ENCODE measurements around the gene FN1. TPM values are rescaled to one million over a fixed set of nuclear protein-coding genes. Genes with fewer than 3 reads are reported as not detected.

FN1 gene
- total RNA-seq, 1 experiment from 2014 or later: 11.1 TPM

GRCh38 chr2:215476424-215476823 is 40.6 kb upstream of the FN1 start:
- Histone ChIP-seq H3K9ac (ENCODE audit: low read length) (no peak overlapping the region), H3K4me2 (ENCODE audit: low read length) (no peak overlapping the region), H3K27me3 (ENCODE audit: insufficient read depth, low read length) (no peaks in the 10 kb centered on the region), H3K9me2 (ENCODE audit: insufficient read depth) (no peaks in the 10 kb centered on the region), H3K79me2 (ENCODE audit: insufficient read depth, low read length) (no peaks in the 10 kb centered on the region), H3K9me3 (ENCODE audit: control insufficient read depth in 1 of 2, insufficient read depth in 1 of 2, low read depth in 1 of 2, low read length in 2 of 2) (no peaks in the 10 kb centered on the region), H3K36me3 (ENCODE audit: control insufficient read depth in 1 of 2, insufficient read depth in 2 of 2, low read length in 2 of 2) (no peaks in the 10 kb centered on the region), H4K20me1 (ENCODE audit: insufficient read depth) (no peaks in the 10 kb centered on the region; the same call in 1 of the 2 replicates), H3K4me3 (replicated peaks in 1 of 2; ENCODE audit: low read depth in 1 of 2, low read length in 2 of 2) (no peak overlapping the region), H2AFZ (ENCODE audit: low read depth, low read length, poor library complexity, severe bottlenecking) (no peak overlapping the region), H3K27ac (ENCODE audit: low read depth, low read length) (no peak overlapping the region), H3K4me1 (ENCODE audit: control insufficient read depth in 1 of 2, insufficient read depth in 2 of 2, low read length in 2 of 2) (no peaks in the 10 kb centered on the region)
- BruUV-seq (replicated peaks): no TSS peak
- ChIA-PET CTCF (no interaction called here), POLR2A (no interaction called here), RAD21 (ENCODE audit: low non-redundant PET in 1 of 2, low total read pairs in 2 of 2, uncharacterized antibody in 2 of 2, unreplicated experiment in 2 of 2) (no interaction called here)
- ATAC-seq (no peak), DNase-seq (ENCODE audit: low read depth, low spot score) (no peak)
- intact Hi-C loops (cut with micrococcal nuclease): no loop called here
- TF ChIP-seq POLR2AphosphoS5 (IDR thresholded peaks at IDR 0.05; ENCODE audit: low read depth, low read length) (no peak), MAX (IDR thresholded peaks at IDR 0.05) (no peak), FOSL1 (IDR thresholded peaks at IDR 0.05; ENCODE audit: low read depth) (no peak), EGR1 (IDR thresholded peaks at IDR 0.05; ENCODE audit: low read depth) (no peak), YY1 (IDR thresholded peaks at IDR 0.05; ENCODE audit: extremely low read depth, insufficient replicate concordance, low read depth, low read length) (no peak), ZFX (IDR thresholded peaks at IDR 0.05) (no peak), RAD21 (IDR thresholded peaks at IDR 0.05; ENCODE audit: low read depth) (no peak), ELF1 (IDR thresholded peaks at IDR 0.05; ENCODE audit: borderline replicate concordance, low read depth) (no peak), CEBPB (IDR thresholded peaks at IDR 0.05; ENCODE audit: low read depth) (no peak), TCF7L2 (IDR thresholded peaks at IDR 0.05; ENCODE audit: borderline replicate concordance, extremely low read depth, insufficient read depth, insufficient read length) (no peak), ZBTB33 (IDR thresholded peaks at IDR 0.05; ENCODE audit: extremely low read depth, insufficient replicate concordance, low read length) (no peak), CTCF (IDR thresholded peaks at IDR 0.05 in 2 of 3, conservative IDR thresholded peaks at IDR 0.05 in 1 of 3; ENCODE audit: borderline replicate concordance in 1 of 3, insufficient read depth in 1 of 3, low read depth in 2 of 3, low read length in 2 of 3) (no peak), SRF (IDR thresholded peaks at IDR 0.05; ENCODE audit: low read depth) (no peak), SP1 (IDR thresholded peaks at IDR 0.05; ENCODE audit: low read depth) (no peak), ATF3 (IDR thresholded peaks at IDR 0.05) (no peak), CBX3 (IDR thresholded peaks at IDR 0.05; ENCODE audit: low read depth) (no peak), EZH2 (IDR thresholded peaks at IDR 0.05) (no peak), ZNF274 (IDR thresholded peaks at IDR 0.05; ENCODE audit: low read depth, low read length) (no peak), REST (IDR thresholded peaks at IDR 0.05; ENCODE audit: low read depth) (no peak), SIN3A (IDR thresholded peaks at IDR 0.05; ENCODE audit: low read depth) (no peak)
